Calu3 (cell line): ENCODE data around the gene SLC16A2. TPM values are rescaled to one million over a fixed set of nuclear protein-coding genes. Genes with fewer than 3 reads are reported as not detected.

Experiments used
- Bru-seq: library from RNA; stranded (reverse); fragments of 400-500 nt; gene quantifications from one replicate; lab custom pipeline; 2021; lab: Mats Ljungman, UMichigan
- BruChase-seq, 2 experiments: library from RNA; stranded (reverse); fragments of 400-500 nt; gene quantifications; one replicate each; lab custom pipeline; 2021; lab: Mats Ljungman, UMichigan
- BruUV-seq: library from RNA; stranded (reverse); fragments of 400-500 nt; replicated peaks from 2 replicates; lab custom pipeline; 2021; lab: Mats Ljungman, UMichigan
- CTCF ChIA-PET: fragments of 300-600 bp; sonication (Branson Sonifier 250); formaldehyde crosslinking; loops from one replicate; lab custom pipeline; 2022; ENCODE audit warnings: antibody characterized with exemption; lab: Charles Lee
- DNase-seq: peaks from one replicate; pipeline ENCODE4 v3.0.0; 2022
- H3K27ac Mint-ChIP-seq: one replicate; pipeline ENCODE4 v1.8.0; 2022; ENCODE audit warnings: mixed read lengths; ENCODE audit not compliant: unreplicated experiment
- H3K27me3 Mint-ChIP-seq: one replicate; pipeline ENCODE4 v1.8.0; 2022; ENCODE audit warnings: mixed read lengths; ENCODE audit not compliant: unreplicated experiment
- H3K36me3 Mint-ChIP-seq: one replicate; pipeline ENCODE4 v1.8.0; 2022; ENCODE audit warnings: mild to moderate bottlenecking, moderate library complexity, mixed read lengths; ENCODE audit not compliant: insufficient read depth, unreplicated experiment
- H3K4me1 Mint-ChIP-seq: one replicate; pipeline ENCODE4 v1.8.0; 2022; ENCODE audit warnings: mild to moderate bottlenecking, low read depth, mixed read lengths; ENCODE audit not compliant: unreplicated experiment
- H3K4me3 Mint-ChIP-seq: one replicate; pipeline ENCODE4 v1.8.0; 2022; ENCODE audit warnings: mild to moderate bottlenecking, low read depth, moderate library complexity, mixed read lengths; ENCODE audit not compliant: unreplicated experiment
- H3K9me3 Mint-ChIP-seq: one replicate; pipeline ENCODE4 v1.8.0; 2022; ENCODE audit warnings: low read depth, mixed read lengths; ENCODE audit not compliant: unreplicated experiment
- intact Hi-C: fragments of 100-400 bp; cut with micrococcal nuclease; formaldehyde crosslinking; loops from one replicate; pipeline ENCODE4 v1.10.0; 2022; ENCODE audit not compliant: unreplicated experiment
- long read RNA-seq: library from polyadenylated mRNA; stranded (forward); transcript quantifications from one replicate; pipeline ENCODE4 v2.0.0, GENCODE V29; 2022
- total RNA-seq: library from RNA; stranded (reverse); gene quantifications from 2 replicates; pipeline ENCODE4 v1.2.3, GENCODE V29; 2022
- TF ChIP-seq, protein P1 (sequence below): fragments of 200-600 bp; IDR thresholded peaks from one replicate; pipeline ENCODE4 v1.8.0; 2022; ENCODE audit warnings: antibody characterized with exemption; ENCODE audit not compliant: unreplicated experiment

Gene SLC16A2
- total RNA-seq (0.59 and 0.76 TPM in 2 replicates), Bru-seq, nascent RNA (percentile 14 among the genes with signal in this experiment), BruChase-seq, experiment 1, labeled RNA remaining after a 6-hour chase (percentile 14 among the genes with signal in this experiment), BruChase-seq, experiment 2, labeled RNA remaining after a 2-hour chase (percentile 14 among the genes with signal in this experiment)
- long read RNA-seq, partial matches to known transcripts = 0 of 1 reads
- long read RNA-seq, other reads (novel, unspliced or antisense) = 1 of 1 reads

DNA sequence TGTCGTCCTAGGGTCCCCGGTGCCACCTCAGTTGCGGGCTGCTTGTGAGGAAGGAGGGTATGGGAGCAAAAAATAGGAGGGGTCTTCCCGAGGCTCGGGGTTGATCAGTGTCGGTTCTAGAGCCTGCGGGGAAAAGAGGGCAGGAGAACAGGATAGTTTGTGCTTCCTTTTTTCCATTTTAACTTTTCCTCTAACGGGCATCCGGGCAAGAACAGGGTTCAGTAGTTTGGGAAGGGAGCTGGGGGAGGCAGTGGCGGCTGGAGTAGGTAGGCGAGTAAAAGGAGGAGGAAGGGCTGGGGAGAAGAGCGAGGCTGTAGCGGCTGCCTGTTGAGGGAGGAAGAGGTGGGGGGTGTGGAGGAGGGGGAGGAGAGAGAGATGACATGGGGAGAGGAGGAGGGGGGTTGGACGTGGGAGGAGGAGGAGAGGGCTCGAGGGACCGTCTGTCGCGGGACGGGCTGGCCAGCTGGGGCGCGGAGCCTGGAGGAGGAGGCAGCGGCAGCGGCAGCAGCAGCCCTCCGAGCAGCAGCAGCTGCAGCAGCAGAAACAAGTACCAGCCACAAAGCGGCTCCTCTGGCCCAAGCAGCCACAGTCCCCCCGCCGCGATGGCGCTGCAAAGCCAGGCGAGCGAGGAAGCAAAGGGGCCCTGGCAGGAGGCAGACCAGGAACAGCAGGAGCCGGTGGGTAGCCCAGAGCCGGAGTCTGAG, at the start of gene SLC16A2:
Gene SLC16A2 (plus strand): TSS at position 458 of the 704 bp plus-strand sequence. CDS start 145 bp downstream, at position 603.
- CTCF ChIA-PET = no interaction called here
- Mint-ChIP-seq H3K4me1 (no peaks in the 10 kb centered on the region), H3K9me3 (no peaks in the 10 kb centered on the region), H3K27ac (peak within 1 kb of the TSS; percentile 51), H3K4me3 (peak within 1 kb of the TSS; percentile 72), H3K27me3 (peaks cover 54% of the 10 kb centered on the region), H3K36me3 (peaks cover 16% of the 10 kb centered on the region)
- intact Hi-C loops = no loop called here
- TF ChIP-seq, protein P1, sequence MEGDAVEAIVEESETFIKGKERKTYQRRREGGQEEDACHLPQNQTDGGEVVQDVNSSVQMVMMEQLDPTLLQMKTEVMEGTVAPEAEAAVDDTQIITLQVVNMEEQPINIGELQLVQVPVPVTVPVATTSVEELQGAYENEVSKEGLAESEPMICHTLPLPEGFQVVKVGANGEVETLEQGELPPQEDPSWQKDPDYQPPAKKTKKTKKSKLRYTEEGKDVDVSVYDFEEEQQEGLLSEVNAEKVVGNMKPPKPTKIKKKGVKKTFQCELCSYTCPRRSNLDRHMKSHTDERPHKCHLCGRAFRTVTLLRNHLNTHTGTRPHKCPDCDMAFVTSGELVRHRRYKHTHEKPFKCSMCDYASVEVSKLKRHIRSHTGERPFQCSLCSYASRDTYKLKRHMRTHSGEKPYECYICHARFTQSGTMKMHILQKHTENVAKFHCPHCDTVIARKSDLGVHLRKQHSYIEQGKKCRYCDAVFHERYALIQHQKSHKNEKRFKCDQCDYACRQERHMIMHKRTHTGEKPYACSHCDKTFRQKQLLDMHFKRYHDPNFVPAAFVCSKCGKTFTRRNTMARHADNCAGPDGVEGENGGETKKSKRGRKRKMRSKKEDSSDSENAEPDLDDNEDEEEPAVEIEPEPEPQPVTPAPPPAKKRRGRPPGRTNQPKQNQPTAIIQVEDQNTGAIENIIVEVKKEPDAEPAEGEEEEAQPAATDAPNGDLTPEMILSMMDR = no peak
- peak; percentile 44 for DNase-seq
- BruUV-seq = no TSS peak

- Mint-ChIP-seq H3K36me3 (no peaks in the 10 kb centered on the region), H3K27me3 (peaks cover 24% of the 10 kb centered on the region)
- no TSS peak for BruUV-seq
Observed at GRCh38 chrX:74372272-74372671, 49.0 kb upstream of the SLC16A2 start.

GRCh38 chrX:74377282-74377681, 44.0 kb upstream of the SLC16A2 start:
- peaks cover 2% of the 10 kb centered on the region for H3K9me3 Mint-ChIP-seq
- peaks cover 3% of the 10 kb centered on the region for H3K36me3 Mint-ChIP-seq
- BruUV-seq = no TSS peak
- intact Hi-C loops = no loop called here
- H3K27ac Mint-ChIP-seq = no peak overlapping the region
- no peak for DNase-seq
- TF ChIP-seq, protein P1 = no peak
- no peak overlapping the region for H3K4me3 Mint-ChIP-seq
- CTCF ChIA-PET = no interaction called here
- no peaks in the 10 kb centered on the region for H3K27me3 Mint-ChIP-seq
- peaks cover under 1% of the 10 kb centered on the region for H3K4me1 Mint-ChIP-seq

More at GRCh38 chrX:74372272-74372671, 49.0 kb upstream of the SLC16A2 start:
- Mint-ChIP-seq H3K4me1 (peaks cover 8% of the 10 kb centered on the region), H3K27ac (no peak overlapping the region), H3K9me3 (no peaks in the 10 kb centered on the region), H3K4me3 (no peak overlapping the region)
- CTCF ChIA-PET = interaction anchor here (0.5 to 0.6 kb wide), 2 partner anchors 512 to 1849 kb away, joined by 3 to 7 read pairs; no protein-coding TSS in a partner anchor
- intact Hi-C loops = no loop called here
- TF ChIP-seq, protein P1 = no peak
- DNase-seq = no peak

GRCh38 chrX:74382613-74383012, 38.7 kb upstream of the SLC16A2 start:
- CTCF ChIA-PET = interaction anchor here (1.5 kb wide), 1 partner anchor 39 kb away, joined by 5 read pairs; no protein-coding TSS in a partner anchor
- Mint-ChIP-seq H3K27ac (no peak overlapping the region), H3K4me1 (no peaks in the 10 kb centered on the region), H3K4me3 (no peak overlapping the region), H3K36me3 (peaks cover 3% of the 10 kb centered on the region), H3K27me3 (no peaks in the 10 kb centered on the region), H3K9me3 (peaks cover under 1% of the 10 kb centered on the region)
- DNase-seq = peak; percentile 69
- TF ChIP-seq, protein P1 = peak; percentile 75
- intact Hi-C loops = loop anchor here (1.0 to 5.0 kb wide), 2 partner anchors 155 to 168 kb away; no protein-coding TSS in a partner anchor
- BruUV-seq = no TSS peak
